ENCODE results near the gene FGF10.

Gene FGF10
- total RNA-seq: 0 reads per million in 3 donors

DNA sequence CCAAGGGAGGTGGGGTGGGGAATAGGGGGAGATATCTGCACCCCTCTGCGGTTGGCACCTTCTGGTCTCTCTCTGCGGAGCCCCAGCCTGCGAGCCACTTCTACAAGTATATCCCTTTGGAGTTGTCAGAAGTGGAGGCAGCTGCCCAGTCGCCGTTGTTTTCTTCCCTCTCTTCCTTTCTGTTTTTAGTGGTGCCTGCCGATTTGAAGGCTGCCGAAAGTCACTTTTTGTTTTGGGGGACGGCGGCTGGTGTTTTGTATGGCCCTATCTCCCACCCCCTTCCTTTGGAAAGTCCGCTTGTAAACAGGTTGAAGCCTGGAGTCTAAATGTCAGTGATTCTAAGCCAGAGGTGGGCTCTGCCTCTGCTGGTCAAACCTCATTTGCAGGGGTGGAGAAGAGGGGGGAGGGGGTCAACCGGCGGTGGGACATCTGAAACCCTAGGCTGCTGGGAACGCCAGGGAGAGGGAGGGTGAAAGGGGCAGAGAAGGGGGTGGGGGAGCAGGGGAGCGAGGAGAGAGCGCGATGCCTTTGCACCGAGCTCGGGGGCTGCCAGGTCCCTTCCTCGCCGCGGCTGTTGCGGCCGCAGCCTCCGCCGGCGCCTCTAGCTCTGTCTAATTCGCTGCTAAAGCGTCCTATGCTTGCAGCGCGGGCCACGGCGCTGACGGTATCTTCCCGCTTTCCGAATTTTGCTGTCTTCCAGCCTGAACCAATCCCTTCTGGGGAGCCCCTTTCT is at the start of gene FGF10:
Gene FGF10 (minus strand): TSS at position 331 of the 733 bp plus-strand sequence. CDS start 738 bp downstream, outside the sequence.
- DNase-seq: no peak

GRCh38 chr5:44426944-44427343 is 37.7 kb upstream of the FGF10 start:
- no peak for DNase-seq
- Histone ChIP-seq H3K4me3 (ENCODE audit: insufficient read depth, low read depth, low read length, poor library complexity, severe bottlenecking) (no peak overlapping the region), H3K27ac (ENCODE audit: insufficient read depth, low read length, poor library complexity, severe bottlenecking) (no peak overlapping the region)

More for the DNA sequence above, at the start of gene FGF10:
- no peaks in the 10 kb centered on the region for H3K36me3 ChIP-seq (ENCODE audit: control insufficient read depth, insufficient read depth, low read length)
- H3K4me1 ChIP-seq (ENCODE audit: control insufficient read depth, insufficient read depth, low read length, poor library complexity, severe bottlenecking): no peaks in the 10 kb centered on the region
- peaks cover 5% of the 10 kb centered on the region for H3K27me3 ChIP-seq (replicated peaks; ENCODE audit: control insufficient read depth, insufficient read depth, low read length, poor library complexity, severe bottlenecking)
- H3K4me3 ChIP-seq (ENCODE audit: insufficient read depth, low read depth, low read length, poor library complexity, severe bottlenecking): no peak within 1 kb of the TSS
- no peaks in the 10 kb centered on the region for H3K9me3 ChIP-seq (ENCODE audit: control insufficient read depth, low read length)
- H3K27ac ChIP-seq (ENCODE audit: insufficient read depth, low read length, poor library complexity, severe bottlenecking): no peak within 1 kb of the TSS

DNA sequence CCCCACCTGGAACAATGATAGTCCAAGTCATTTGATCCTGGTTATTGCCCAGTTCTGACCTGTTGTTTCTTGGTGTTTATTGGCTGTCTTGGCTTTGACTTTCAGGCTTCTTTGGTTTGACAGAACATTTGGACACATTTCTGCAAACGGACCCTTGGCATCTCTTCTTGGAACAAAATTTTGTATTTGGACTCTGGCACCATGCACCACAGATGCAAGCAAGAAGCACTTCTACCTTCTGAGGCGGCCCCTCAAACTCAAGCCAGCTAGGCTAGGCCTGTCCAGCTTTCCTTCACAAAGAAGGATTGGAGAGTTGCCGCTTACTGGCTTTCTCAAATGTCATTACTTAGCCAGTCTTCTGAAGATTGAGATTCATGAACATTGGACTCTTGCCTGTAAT is 23.1 kb upstream of the FGF10 start:
- DNase-seq: no peak
- Histone ChIP-seq H3K4me1 (ENCODE audit: control insufficient read depth, insufficient read depth, low read length, poor library complexity, severe bottlenecking) (no peaks in the 10 kb centered on the region), H3K36me3 (ENCODE audit: control insufficient read depth, insufficient read depth, low read length) (no peaks in the 10 kb centered on the region)

More at GRCh38 chr5:44426944-44427343, 37.7 kb upstream of the FGF10 start:
- no peaks in the 10 kb centered on the region for H3K4me1 ChIP-seq (ENCODE audit: control insufficient read depth, insufficient read depth, low read length, poor library complexity, severe bottlenecking)
- no peaks in the 10 kb centered on the region for H3K9me3 ChIP-seq (ENCODE audit: control insufficient read depth, low read length)
- no peaks in the 10 kb centered on the region for H3K27me3 ChIP-seq (replicated peaks; ENCODE audit: control insufficient read depth, insufficient read depth, low read length, poor library complexity, severe bottlenecking)
- no peaks in the 10 kb centered on the region for H3K36me3 ChIP-seq (ENCODE audit: control insufficient read depth, insufficient read depth, low read length)

GRCh38 chr5:44402084-44402483 is 12.9 kb upstream of the FGF10 start:
- Histone ChIP-seq H3K27me3 (replicated peaks; ENCODE audit: control insufficient read depth, insufficient read depth, low read length, poor library complexity, severe bottlenecking) (no peaks in the 10 kb centered on the region), H3K9me3 (ENCODE audit: control insufficient read depth, low read length) (no peaks in the 10 kb centered on the region), H3K4me1 (ENCODE audit: control insufficient read depth, insufficient read depth, low read length, poor library complexity, severe bottlenecking) (no peaks in the 10 kb centered on the region), H3K27ac (ENCODE audit: insufficient read depth, low read length, poor library complexity, severe bottlenecking) (no peak overlapping the region), H3K36me3 (ENCODE audit: control insufficient read depth, insufficient read depth, low read length) (no peaks in the 10 kb centered on the region), H3K4me3 (ENCODE audit: insufficient read depth, low read depth, low read length, poor library complexity, severe bottlenecking) (no peak overlapping the region)
- no peak for DNase-seq

More for the DNA sequence above, 23.1 kb upstream of the FGF10 start:
- no peaks in the 10 kb centered on the region for H3K27me3 ChIP-seq (replicated peaks; ENCODE audit: control insufficient read depth, insufficient read depth, low read length, poor library complexity, severe bottlenecking)
- no peak overlapping the region for H3K4me3 ChIP-seq (ENCODE audit: insufficient read depth, low read depth, low read length, poor library complexity, severe bottlenecking)
- no peak overlapping the region for H3K27ac ChIP-seq (ENCODE audit: insufficient read depth, low read length, poor library complexity, severe bottlenecking)
- H3K9me3 ChIP-seq (ENCODE audit: control insufficient read depth, low read length): no peaks in the 10 kb centered on the region

- H3K36me3 ChIP-seq (ENCODE audit: control insufficient read depth, insufficient read depth, low read length): no peaks in the 10 kb centered on the region
- no peaks in the 10 kb centered on the region for H3K9me3 ChIP-seq (ENCODE audit: control insufficient read depth, low read length)
- no peaks in the 10 kb centered on the region for H3K27me3 ChIP-seq (replicated peaks; ENCODE audit: control insufficient read depth, insufficient read depth, low read length, poor library complexity, severe bottlenecking)
- H3K27ac ChIP-seq (ENCODE audit: insufficient read depth, low read length, poor library complexity, severe bottlenecking): no peak overlapping the region
- no peak overlapping the region for H3K4me3 ChIP-seq (ENCODE audit: insufficient read depth, low read depth, low read length, poor library complexity, severe bottlenecking)
- H3K4me1 ChIP-seq (ENCODE audit: control insufficient read depth, insufficient read depth, low read length, poor library complexity, severe bottlenecking): no peaks in the 10 kb centered on the region
- DNase-seq: no peak
These were observed 12.4 kb upstream of the FGF10 start for GRCh38 chr5:44401611-44402010.

DNA sequence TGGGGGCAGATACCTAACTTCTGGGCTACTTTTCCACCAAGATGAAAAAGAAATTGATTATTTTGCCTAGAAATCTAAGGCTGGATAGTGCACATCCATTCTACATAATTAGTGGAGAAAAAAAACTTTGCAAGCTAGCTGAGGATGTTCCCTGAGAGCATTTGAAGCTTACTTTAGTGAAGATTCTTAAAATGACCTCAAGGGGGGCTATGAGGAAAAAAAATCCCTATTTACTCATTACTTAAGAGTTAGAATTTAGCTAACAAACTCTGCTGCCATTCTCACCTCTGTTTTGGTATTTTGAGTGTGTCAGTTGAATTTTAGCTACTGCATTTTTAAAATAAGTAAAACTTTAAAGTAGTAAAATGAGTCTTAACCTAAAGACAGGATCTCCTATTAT is 9.2 kb upstream of the FGF10 start:
- Histone ChIP-seq H3K4me1 (ENCODE audit: control insufficient read depth, insufficient read depth, low read length, poor library complexity, severe bottlenecking) (no peaks in the 10 kb centered on the region), H3K9me3 (ENCODE audit: control insufficient read depth, low read length) (no peaks in the 10 kb centered on the region), H3K27me3 (replicated peaks; ENCODE audit: control insufficient read depth, insufficient read depth, low read length, poor library complexity, severe bottlenecking) (no peaks in the 10 kb centered on the region), H3K36me3 (ENCODE audit: control insufficient read depth, insufficient read depth, low read length) (no peaks in the 10 kb centered on the region), H3K4me3 (ENCODE audit: insufficient read depth, low read depth, low read length, poor library complexity, severe bottlenecking) (no peak overlapping the region), H3K27ac (ENCODE audit: insufficient read depth, low read length, poor library complexity, severe bottlenecking) (no peak overlapping the region)
- DNase-seq: no peak

DNA sequence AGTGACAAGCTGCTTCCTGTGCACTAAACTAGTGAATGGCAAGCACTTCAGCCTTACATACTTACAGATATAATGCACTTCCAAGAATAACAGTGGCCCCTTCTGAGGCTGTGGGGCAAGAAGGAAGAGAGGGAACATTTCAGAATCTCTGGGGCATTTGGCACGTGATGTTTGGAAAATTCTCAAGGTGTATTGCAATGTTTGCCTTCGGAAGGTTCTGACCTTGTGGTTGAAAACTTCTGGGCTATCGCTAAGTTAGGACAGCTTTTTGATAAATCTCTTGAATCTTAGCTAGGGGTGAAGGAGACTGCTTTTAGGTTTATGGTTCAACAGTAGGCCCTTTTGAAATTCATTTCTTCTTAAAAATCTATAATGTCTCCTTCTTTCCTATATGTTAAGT is 7.1 kb upstream of the FGF10 start:
- DNase-seq: no peak
- Histone ChIP-seq H3K27me3 (replicated peaks; ENCODE audit: control insufficient read depth, insufficient read depth, low read length, poor library complexity, severe bottlenecking) (no peaks in the 10 kb centered on the region), H3K36me3 (ENCODE audit: control insufficient read depth, insufficient read depth, low read length) (no peaks in the 10 kb centered on the region), H3K27ac (ENCODE audit: insufficient read depth, low read length, poor library complexity, severe bottlenecking) (no peak overlapping the region), H3K9me3 (ENCODE audit: control insufficient read depth, low read length) (no peaks in the 10 kb centered on the region), H3K4me1 (ENCODE audit: control insufficient read depth, insufficient read depth, low read length, poor library complexity, severe bottlenecking) (no peaks in the 10 kb centered on the region), H3K4me3 (ENCODE audit: insufficient read depth, low read depth, low read length, poor library complexity, severe bottlenecking) (no peak overlapping the region)

- no peak overlapping the region for H3K4me3 ChIP-seq (ENCODE audit: insufficient read depth, low read depth, low read length, poor library complexity, severe bottlenecking)
- no peaks in the 10 kb centered on the region for H3K9me3 ChIP-seq (ENCODE audit: control insufficient read depth, low read length)
- no peak for DNase-seq
These were observed 1.1 kb upstream of the FGF10 start for GRCh38 chr5:44390351-44390750.

GRCh38 chr5:44389823-44390143 is 563 bp upstream of the FGF10 start:
- no peak overlapping the region for H3K27ac ChIP-seq (ENCODE audit: insufficient read depth, low read length, poor library complexity, severe bottlenecking)
- H3K4me3 ChIP-seq (ENCODE audit: insufficient read depth, low read depth, low read length, poor library complexity, severe bottlenecking): no peak overlapping the region
- H3K27me3 ChIP-seq (replicated peaks; ENCODE audit: control insufficient read depth, insufficient read depth, low read length, poor library complexity, severe bottlenecking): peaks cover 5% of the 10 kb centered on the region
- no peak for DNase-seq
- no peaks in the 10 kb centered on the region for H3K36me3 ChIP-seq (ENCODE audit: control insufficient read depth, insufficient read depth, low read length)
- no peaks in the 10 kb centered on the region for H3K4me1 ChIP-seq (ENCODE audit: control insufficient read depth, insufficient read depth, low read length, poor library complexity, severe bottlenecking)
- H3K9me3 ChIP-seq (ENCODE audit: control insufficient read depth, low read length): no peaks in the 10 kb centered on the region

More at GRCh38 chr5:44390351-44390750, 1.1 kb upstream of the FGF10 start:
- Histone ChIP-seq H3K36me3 (ENCODE audit: control insufficient read depth, insufficient read depth, low read length) (no peaks in the 10 kb centered on the region), H3K27ac (ENCODE audit: insufficient read depth, low read length, poor library complexity, severe bottlenecking) (no peak overlapping the region), H3K27me3 (replicated peaks; ENCODE audit: control insufficient read depth, insufficient read depth, low read length, poor library complexity, severe bottlenecking) (peaks cover 5% of the 10 kb centered on the region), H3K4me1 (ENCODE audit: control insufficient read depth, insufficient read depth, low read length, poor library complexity, severe bottlenecking) (no peaks in the 10 kb centered on the region)

GRCh38 chr5:44388321-44389089 is 715 bp downstream of the FGF10 start:
- H3K9me3 ChIP-seq (ENCODE audit: control insufficient read depth, low read length): no peaks in the 10 kb centered on the region
- H3K4me1 ChIP-seq (ENCODE audit: control insufficient read depth, insufficient read depth, low read length, poor library complexity, severe bottlenecking): no peaks in the 10 kb centered on the region
- DNase-seq: no peak
- H3K4me3 ChIP-seq (ENCODE audit: insufficient read depth, low read depth, low read length, poor library complexity, severe bottlenecking): no peak overlapping the region
- no peaks in the 10 kb centered on the region for H3K36me3 ChIP-seq (ENCODE audit: control insufficient read depth, insufficient read depth, low read length)
- peaks cover 5% of the 10 kb centered on the region for H3K27me3 ChIP-seq (replicated peaks; ENCODE audit: control insufficient read depth, insufficient read depth, low read length, poor library complexity, severe bottlenecking)
- no peak overlapping the region for H3K27ac ChIP-seq (ENCODE audit: insufficient read depth, low read length, poor library complexity, severe bottlenecking)

Data from effector memory CD4-positive, alpha-beta T cell (primary cell).